Endothelial cell of umbilical vein (primary cell): ENCODE results near the gene NR2F2. TPM values are rescaled to one million over a fixed set of nuclear protein-coding genes. Genes with fewer than 3 reads are reported as not detected.

Source experiments
- BruUV-seq: library from RNA; stranded (reverse); fragments of 400-500 nt; replicated peaks from 2 replicates; lab custom pipeline; 2021; lab: Mats Ljungman, UMichigan
- CTCF ChIA-PET: fragments of 300-600, 350-600 bp; sonication (Branson Sonifier 250); formaldehyde crosslinking; loops from one replicate; lab custom pipeline; 2021; ENCODE audit warnings: antibody characterized with exemption, inconsistent platforms; lab: Charles Lee
- POLR2A ChIA-PET: fragments of 300-600, 350-600 bp; sonication (Branson Sonifier 250); formaldehyde crosslinking; loops from one replicate; lab custom pipeline; 2021; ENCODE audit warnings: antibody characterized with exemption, inconsistent platforms; lab: Charles Lee
- DNase-seq: peaks from one replicate; pipeline ENCODE4 v3.0.0-alpha.2; 2011; ENCODE audit warnings: low read depth, low spot score
- FAIRE-seq: peaks from 2 replicates; lab custom pipeline; 2011; peaks lifted over from hg19 to GRCh38; lab: Jason Lieb, UNC
- H2AFZ ChIP-seq: 2 replicates; pipeline ENCODE4 v1.6.0; 2012; ENCODE audit warnings: low read depth, low read length, control low read depth, inconsistent platforms
- H3K27ac ChIP-seq: 2 replicates; pipeline ENCODE4 v1.5.1; 2011; ENCODE audit warnings: low read depth, mild to moderate bottlenecking, control low read depth, low read length, moderate library complexity; ENCODE audit not compliant: insufficient read depth
- H3K27me3 ChIP-seq, 2 experiments: 2 replicates each; pipeline versions ENCODE4 v1.6.0 to v1.6.1; 2011; ENCODE audit warnings: low read length in 2 of 2, mixed read lengths in 1 of 2; ENCODE audit not compliant: control insufficient read depth in 2 of 2, insufficient read depth in 2 of 2
- H3K36me3 ChIP-seq, 2 experiments: 2 replicates in 1 of 2; 3 replicates in 1 of 2; pipeline ENCODE4 v1.5.1; 2011; ENCODE audit warnings: low read length in 2 of 2, mild to moderate bottlenecking in 1 of 2, moderate library complexity in 1 of 2; ENCODE audit not compliant: control insufficient read depth in 2 of 2, insufficient read depth in 2 of 2; ENCODE audit errors: extremely low read depth in 1 of 2
- H3K4me1 ChIP-seq: 3 replicates; pipeline ENCODE4 v1.5.1; 2011; ENCODE audit warnings: mild to moderate bottlenecking, low read length; ENCODE audit not compliant: control insufficient read depth, insufficient read depth; ENCODE audit errors: extremely low read depth
- H3K4me2 ChIP-seq: 2 replicates; pipeline ENCODE4 v1.6.1; 2011; ENCODE audit warnings: low read length, control low read depth, mixed read lengths; ENCODE audit not compliant: insufficient read depth
- H3K4me3 ChIP-seq, 3 experiments: fragments of 200-600 bp in 1 of 3; sonication (generic), shearing (Covaris generic) in 1 of 3; replicated peaks in 1 of 3; 2 replicates each; pipeline ENCODE4 v1.5.1; 2011 to 2016; ENCODE audit warnings: control low read depth in 3 of 3, low read length in 3 of 3, mild to moderate bottlenecking in 2 of 3, inconsistent platforms in 1 of 3, low read depth in 1 of 3, moderate library complexity in 1 of 3; ENCODE audit not compliant: insufficient read depth in 1 of 3
- H3K79me2 ChIP-seq: 2 replicates; pipeline ENCODE4 v1.6.0; 2012; ENCODE audit warnings: low read length, inconsistent platforms; ENCODE audit not compliant: control insufficient read depth, insufficient read depth
- H3K9ac ChIP-seq: replicated peaks from 2 replicates; pipeline ENCODE3; 2011; ENCODE audit warnings: low read length, control low read depth; ENCODE audit not compliant: insufficient read depth; ENCODE audit errors: extremely low read depth
- H3K9me1 ChIP-seq: replicated peaks from 3 replicates; pipeline ENCODE4 v1.6.0; 2011; ENCODE audit warnings: mild to moderate bottlenecking, low read length; ENCODE audit not compliant: control insufficient read depth, insufficient read depth; ENCODE audit errors: extremely low read depth
- H3K9me3 ChIP-seq: replicated peaks from 2 replicates; pipeline ENCODE4 v1.5.1; 2012; ENCODE audit warnings: low read length, inconsistent platforms; ENCODE audit not compliant: control insufficient read depth, insufficient read depth
- H4K20me1 ChIP-seq: replicated peaks from 2 replicates; pipeline ENCODE3; 2011; ENCODE audit warnings: mild to moderate bottlenecking, low read length; ENCODE audit not compliant: control insufficient read depth, insufficient read depth; ENCODE audit errors: extremely low read depth
- CTCF ChIP-seq, 2 donors: IDR thresholded peaks; 1 replicate in 1 of 2; 2 replicates in 1 of 2; pipeline ENCODE4 v1.5.1; 2011; ENCODE audit warnings: low read length in 2 of 2, mild to moderate bottlenecking in 2 of 2, moderate library complexity in 2 of 2, control low read depth in 1 of 2, inconsistent platforms in 1 of 2, low read depth in 1 of 2; ENCODE audit not compliant: insufficient read depth in 1 of 2; ENCODE audit errors: extremely low read depth in 1 of 2
- EZH2 ChIP-seq: IDR thresholded peaks from 2 replicates; pipeline ENCODE4 v1.6.1; 2012; ENCODE audit warnings: borderline replicate concordance, low read depth, mild to moderate bottlenecking, moderate library complexity, low read length, inconsistent platforms; ENCODE audit not compliant: severe bottlenecking
- FOS ChIP-seq: IDR thresholded peaks from 2 replicates; pipeline ENCODE4 v1.6.1; 2011; ENCODE audit warnings: mild to moderate bottlenecking, low read length, moderate library complexity, borderline replicate concordance; ENCODE audit not compliant: insufficient read depth
- GATA2 ChIP-seq: IDR thresholded peaks from 2 replicates; pipeline ENCODE4 v1.7.0; 2011; ENCODE audit warnings: low read depth, mild to moderate bottlenecking, moderate library complexity, mixed read lengths, low read length; ENCODE audit not compliant: insufficient read length, insufficient read depth
- JUN ChIP-seq: IDR thresholded peaks from 2 replicates; pipeline ENCODE4 v1.6.1; 2011; ENCODE audit warnings: borderline replicate concordance, low read depth; ENCODE audit not compliant: insufficient read length, insufficient read depth
- MAX ChIP-seq: IDR thresholded peaks from 2 replicates; pipeline ENCODE4 v1.6.1; 2011; ENCODE audit not compliant: insufficient read depth, insufficient read length
- MYC ChIP-seq: IDR thresholded peaks from one replicate; pipeline ENCODE4 v1.6.1; 2011; ENCODE audit warnings: mild to moderate bottlenecking, low read depth, low read length
- POLR2A ChIP-seq: IDR thresholded peaks from 2 replicates; pipeline ENCODE4 v1.6.1; 2012; ENCODE audit warnings: low read depth, mild to moderate bottlenecking, control low read depth, low read length
- POLR2AphosphoS5 ChIP-seq: IDR thresholded peaks from 2 replicates; pipeline ENCODE4 v1.6.1; 2012; ENCODE audit warnings: low read depth, mild to moderate bottlenecking, control low read depth, low read length, moderate library complexity; ENCODE audit not compliant: insufficient read depth
- dilution Hi-C: fragments of 300-500 bp; cut with MboI; formaldehyde crosslinking; loops from one replicate; pipeline ENCODE4 v1.15.0; 2019; ENCODE audit warnings: low sequenced_read_pairs; ENCODE audit not compliant: extremely low pct_ligation_motif_present
- intact Hi-C: fragments of 100-400 bp; cut with micrococcal nuclease; formaldehyde crosslinking; loops from one replicate; pipeline ENCODE4 v1.10.0; 2022
- polyA plus RNA-seq, 4 experiments: library from polyadenylated mRNA; depleted of rRNA in 3 of 4; stranded (reverse) in 3 of 4; unstranded in 1 of 4; fragments of >200 nt; gene quantifications; 2 replicates each; pipeline versions ENCODE4 v1.2.1 to v1.2.3, GENCODE V29; 2011 to 2012; ENCODE audit warnings: missing spikeins in 1 of 4
- total RNA-seq: library from RNA; stranded (reverse); gene quantifications from 2 replicates; pipeline ENCODE4 v1.2.3, GENCODE V29; 2021

NR2F2 gene
- total and polyA plus RNA-seq, 2 donors (not counting 3 experiments of a cell fraction or from before 2014, with no cell fraction given): 105 to 182 TPM

GRCh38 chr15:96360581-96361308 is 30.2 kb downstream of the NR2F2 start:
- ChIA-PET CTCF (interaction anchor here (1.6 to 4.3 kb wide), 4 partner anchors 7 to 885 kb away, joined by 6 to 24 read pairs (median 8); no protein-coding TSS in a partner anchor), POLR2A (no interaction called here)
- TF ChIP-seq GATA2 (no peak), POLR2A (no peak), MYC (no peak), MAX (no peak)
- Histone ChIP-seq H3K9me1 (no peaks in the 10 kb centered on the region), H3K9ac (no peak overlapping the region), H3K36me3 (no peaks in the 10 kb centered on the region), H3K4me3 (peak overlapping the region in 2 of 3 experiments; percentile 19 to 72), H3K9me3 (no peaks in the 10 kb centered on the region), H4K20me1 (no peaks in the 10 kb centered on the region), H3K4me2 (peak overlapping the region; percentile 54), H3K4me1 (peaks cover 37% of the 10 kb centered on the region), H3K27ac (no peak overlapping the region), H3K79me2 (peaks cover 32% of the 10 kb centered on the region), H2AFZ (peak overlapping the region; percentile 23), H3K27me3 (no peaks in the 10 kb centered on the region)
- no TSS peak for BruUV-seq
- intact Hi-C loops: loop anchor here (1.0 kb wide), 1 partner anchor 8 kb away; no protein-coding TSS in a partner anchor
- DNase-seq (peak; percentile 8), FAIRE-seq (no peak)
- dilution Hi-C loops: no loop called here

- H4K20me1 ChIP-seq: no peaks in the 10 kb centered on the region
- H3K9ac ChIP-seq: no peak overlapping the region
- no peak overlapping the region for H3K4me3 ChIP-seq
- DNase-seq (no peak), FAIRE-seq (no peak)
- peaks cover 29% of the 10 kb centered on the region for H3K4me1 ChIP-seq
- dilution Hi-C loops: no loop called here
- no peaks in the 10 kb centered on the region for H3K9me1 ChIP-seq
- CTCF ChIA-PET: interaction anchor here (0.8 to 4.3 kb wide), 5 partner anchors 22 to 1394 kb away, joined by 4 to 24 read pairs (median 4); no protein-coding TSS in a partner anchor
- H2AFZ ChIP-seq: no peak overlapping the region
- TF ChIP-seq MYC: no peak
- TF ChIP-seq MAX: no peak
- no peak for TF ChIP-seq EZH2
- TF ChIP-seq FOS: no peak
- no peak for TF ChIP-seq GATA2
- no peak for TF ChIP-seq POLR2A
- TF ChIP-seq POLR2AphosphoS5: no peak
- no peak for TF ChIP-seq CTCF (IDR thresholded peaks at IDR 0.05; ENCODE audit: extremely low read depth in 1 of 2, insufficient read depth in 1 of 2, low read depth in 1 of 2, low read length in 2 of 2)
- no peak for TF ChIP-seq JUN
- no peak overlapping the region for H3K27ac ChIP-seq
- peaks cover 24% of the 10 kb centered on the region for H3K79me2 ChIP-seq
- no peak overlapping the region for H3K4me2 ChIP-seq
- POLR2A ChIA-PET: interaction anchor here (0.7 kb wide), 1 partner anchor 959 kb away, joined by 6 read pairs; no protein-coding TSS in a partner anchor
- intact Hi-C loops: no loop called here
- H3K27me3 ChIP-seq: no peaks in the 10 kb centered on the region
- no peaks in the 10 kb centered on the region for H3K36me3 ChIP-seq
- H3K9me3 ChIP-seq: no peaks in the 10 kb centered on the region
- no TSS peak for BruUV-seq
Observed at GRCh38 chr15:96361309-96362010, 31.0 kb downstream of the NR2F2 start.
